Measurements from ENCODE around the gene FFAR3.

Gene FFAR3

DNA sequence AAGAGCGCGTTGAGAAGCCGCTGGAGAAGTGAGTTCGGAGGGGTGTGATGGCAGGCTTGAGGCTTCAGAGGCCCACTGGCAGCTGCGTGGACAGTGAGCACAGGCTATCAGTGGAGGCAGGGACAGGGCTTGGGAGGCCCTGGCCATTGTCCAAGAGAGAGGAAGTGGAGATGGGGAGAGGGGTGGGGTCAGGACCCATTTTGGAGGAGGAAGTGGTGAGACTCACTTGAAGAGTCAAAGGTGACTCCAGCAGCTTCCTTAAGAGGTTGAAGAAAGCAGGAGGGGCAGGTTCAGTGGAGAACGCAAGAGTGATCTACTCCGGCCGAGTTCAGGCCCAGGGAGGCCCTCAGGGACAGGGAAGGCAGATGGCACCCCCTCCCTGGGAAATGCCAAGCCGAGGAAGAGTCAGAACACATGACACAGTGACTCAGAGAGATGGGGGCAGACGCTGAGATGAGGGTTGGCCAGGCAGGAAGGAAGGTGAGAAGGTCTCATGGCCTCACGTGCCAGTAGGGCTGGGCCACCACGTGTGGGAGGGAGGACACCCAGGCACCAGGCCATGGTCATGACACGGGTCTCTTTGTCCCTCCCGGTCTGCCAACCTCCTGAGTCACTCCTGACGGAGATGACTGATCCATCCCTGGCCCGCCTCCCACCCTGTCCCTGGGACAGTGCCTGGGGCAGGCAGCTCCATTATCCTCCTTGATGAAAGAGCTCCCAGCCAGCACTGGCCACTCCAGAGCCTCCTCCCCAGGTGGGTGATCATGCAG lies 39.4 kb upstream of the FFAR3 start:
- Histone ChIP-seq H3K4me3 (no peak overlapping the region), H3K27me3 (ENCODE audit: low read depth) (no peaks in the 10 kb centered on the region), H3K9me3 (no peaks in the 10 kb centered on the region; the same call in 1 of the 2 replicates), H3K4me1 (no peaks in the 10 kb centered on the region), H3K36me3 (replicated peaks) (no peaks in the 10 kb centered on the region)
- in situ Hi-C loops (cut with MboI; ENCODE audit: low sequenced_read_pairs) = no loop called here
- DNase-seq (ENCODE audit: low spot score in 2 of 2) = no peak

DNA sequence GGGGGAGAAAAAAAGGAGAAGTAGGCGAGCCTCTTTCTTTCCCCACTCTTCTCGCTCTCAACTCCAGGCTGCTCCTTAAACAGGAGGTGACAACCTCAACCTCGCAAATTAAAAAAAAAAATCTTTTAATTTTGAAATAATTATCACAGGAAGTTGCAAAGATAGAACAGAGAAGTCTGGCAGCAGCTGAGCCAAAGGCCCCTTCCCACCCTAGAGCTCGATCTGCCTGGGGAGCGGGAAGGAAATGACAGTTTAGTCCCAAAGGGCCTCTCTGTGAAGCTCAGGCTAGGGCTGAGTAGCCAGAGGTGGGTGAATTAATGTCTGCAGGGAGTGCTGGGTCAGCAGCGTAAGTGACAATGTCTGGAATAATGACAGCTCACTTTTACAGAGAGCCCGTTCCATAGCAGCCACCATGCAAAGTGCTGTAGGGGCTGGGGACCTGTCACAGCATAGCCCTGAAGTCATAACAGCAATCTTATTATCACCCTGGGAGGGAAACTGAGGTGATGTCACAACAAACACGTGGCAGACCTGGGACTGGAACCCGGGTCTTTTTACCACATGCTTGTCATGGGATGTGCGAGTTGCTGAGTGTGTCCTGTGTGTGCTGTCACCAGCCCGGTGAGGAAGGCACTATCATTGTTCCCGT lies 38.1 kb upstream of the FFAR3 start:
- Histone ChIP-seq H3K4me1 (no peaks in the 10 kb centered on the region), H3K36me3 (replicated peaks) (no peaks in the 10 kb centered on the region), H3K4me3 (no peak overlapping the region), H3K27me3 (ENCODE audit: low read depth) (no peaks in the 10 kb centered on the region), H3K9me3 (no peaks in the 10 kb centered on the region; the same call in 1 of the 2 replicates)
- in situ Hi-C loops (cut with MboI; ENCODE audit: low sequenced_read_pairs) = no loop called here
- DNase-seq (ENCODE audit: low spot score in 2 of 2) = no peak

DNA sequence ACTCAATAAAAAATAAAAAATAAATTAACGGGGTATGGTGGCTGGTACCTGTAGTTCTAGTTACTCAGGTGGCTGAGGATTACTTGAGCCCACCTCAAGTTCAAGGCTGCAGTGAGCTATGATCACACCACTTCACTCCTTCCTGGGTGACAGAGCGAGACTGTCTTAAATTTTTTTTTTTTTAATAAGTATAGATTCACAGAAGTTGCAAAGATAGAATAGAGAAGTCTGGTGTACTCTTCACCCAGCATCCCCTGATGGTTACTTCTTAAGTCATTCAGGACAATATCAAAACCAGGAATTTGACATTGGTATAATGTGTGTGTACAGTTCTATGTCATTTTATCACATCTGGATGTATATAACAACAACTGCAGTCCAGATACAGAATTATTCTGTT lies 37.0 kb upstream of the FFAR3 start:
- H3K4me1 ChIP-seq = no peaks in the 10 kb centered on the region
- no peaks in the 10 kb centered on the region for H3K36me3 ChIP-seq (replicated peaks)
- no peaks in the 10 kb centered on the region; the same call in 1 of the 2 replicates for H3K27me3 ChIP-seq (ENCODE audit: low read depth)
- in situ Hi-C loops (cut with MboI; ENCODE audit: low sequenced_read_pairs) = no loop called here
- H3K4me3 ChIP-seq = no peak overlapping the region
- no peak for DNase-seq (ENCODE audit: low spot score in 2 of 2)
- no peaks in the 10 kb centered on the region; the same call in 1 of the 2 replicates for H3K9me3 ChIP-seq

DNA sequence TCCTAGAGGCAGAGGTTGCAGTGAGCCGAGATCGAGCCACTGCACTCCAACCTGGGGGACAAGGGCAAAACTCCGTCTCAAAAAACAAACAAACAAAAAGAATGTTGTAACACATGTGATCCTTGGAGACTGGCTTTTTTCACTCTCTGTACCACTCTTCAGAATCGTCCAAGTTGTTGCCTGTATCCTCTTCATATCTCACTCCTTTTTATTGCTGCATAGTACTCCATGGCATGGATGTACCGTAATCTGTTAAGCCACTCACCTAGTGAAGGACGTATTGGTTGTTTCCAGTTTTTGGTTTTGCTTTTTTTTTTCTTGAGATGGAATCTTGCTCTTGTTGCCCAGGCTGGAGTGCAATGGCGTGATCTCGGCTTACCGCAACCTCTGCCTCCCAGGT lies 36.2 kb upstream of the FFAR3 start:
- in situ Hi-C loops (cut with MboI; ENCODE audit: low sequenced_read_pairs) = no loop called here
- Histone ChIP-seq H3K4me3 (no peak overlapping the region), H3K4me1 (no peaks in the 10 kb centered on the region), H3K27me3 (ENCODE audit: low read depth) (no peaks in the 10 kb centered on the region; the same call in 1 of the 2 replicates), H3K9me3 (no peaks in the 10 kb centered on the region; the same call in 1 of the 2 replicates), H3K36me3 (replicated peaks) (no peaks in the 10 kb centered on the region)
- no peak for DNase-seq (ENCODE audit: low spot score in 2 of 2)

DNA sequence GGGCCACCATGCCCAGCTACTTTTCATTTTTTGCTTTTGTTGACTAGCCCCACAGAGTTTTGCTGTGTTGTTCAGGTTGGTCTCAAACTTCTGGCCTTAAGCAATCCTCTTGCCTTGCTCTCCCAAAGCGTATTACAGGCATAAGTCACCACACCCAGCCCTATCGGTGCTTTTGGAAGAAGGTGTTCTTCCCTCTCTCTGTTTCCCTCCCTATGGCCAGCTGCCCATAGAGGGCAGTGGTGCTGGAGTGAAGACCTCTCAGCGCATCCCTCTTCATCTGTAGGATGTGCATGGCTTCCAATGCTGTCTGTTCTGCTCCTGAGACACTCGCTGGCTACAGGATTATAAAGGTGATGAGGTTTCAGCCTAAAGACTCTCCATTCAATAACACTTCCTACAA lies 30.6 kb upstream of the FFAR3 start:
- H3K36me3 ChIP-seq (replicated peaks) = no peaks in the 10 kb centered on the region
- DNase-seq (ENCODE audit: low spot score in 2 of 2) = no peak
- no peak overlapping the region for H3K4me3 ChIP-seq
- H3K4me1 ChIP-seq = no peaks in the 10 kb centered on the region
- H3K9me3 ChIP-seq = no peaks in the 10 kb centered on the region
- in situ Hi-C loops (cut with MboI; ENCODE audit: low sequenced_read_pairs) = no loop called here
- H3K27me3 ChIP-seq (ENCODE audit: low read depth) = no peaks in the 10 kb centered on the region; the same call in 1 of the 2 replicates

DNA sequence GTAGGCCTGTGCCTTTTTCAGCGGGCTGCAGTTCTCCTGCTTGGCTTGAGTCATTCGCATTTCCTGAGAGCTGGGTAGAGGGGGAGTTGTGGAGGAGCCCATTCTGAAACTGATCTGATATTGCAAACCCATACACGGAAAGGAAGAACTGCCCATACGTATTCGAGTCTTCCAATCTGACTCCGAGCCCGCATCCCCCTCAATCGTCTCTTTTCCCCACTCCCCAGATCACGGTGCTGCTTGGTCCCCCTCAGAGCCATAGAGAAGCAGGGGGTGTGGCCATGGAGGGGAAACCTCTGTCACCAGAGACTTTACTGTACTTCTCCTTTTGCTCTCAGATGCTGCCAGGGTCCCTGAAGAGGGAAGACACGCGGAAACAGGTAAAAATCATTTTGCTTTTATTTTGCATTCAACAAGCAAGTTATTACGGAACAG lies 29.4 kb upstream of the FFAR3 start, which contains the start of gene CD22:
Gene CD22, plus strand, starts transcription at position 337 of the 435 bp plus-strand sequence. CDS start 2,854 bp downstream, outside the sequence.
- DNase-seq (ENCODE audit: low spot score in 2 of 2) = no peak
- Histone ChIP-seq H3K4me3 (no peak within 1 kb of the TSS), H3K36me3 (replicated peaks) (no peaks in the 10 kb centered on the region), H3K9me3 (no peaks in the 10 kb centered on the region), H3K27me3 (ENCODE audit: low read depth) (no peaks in the 10 kb centered on the region; the same call in 1 of the 2 replicates), H3K4me1 (no peaks in the 10 kb centered on the region)
- in situ Hi-C loops (cut with MboI; ENCODE audit: low sequenced_read_pairs) = no loop called here

DNA sequence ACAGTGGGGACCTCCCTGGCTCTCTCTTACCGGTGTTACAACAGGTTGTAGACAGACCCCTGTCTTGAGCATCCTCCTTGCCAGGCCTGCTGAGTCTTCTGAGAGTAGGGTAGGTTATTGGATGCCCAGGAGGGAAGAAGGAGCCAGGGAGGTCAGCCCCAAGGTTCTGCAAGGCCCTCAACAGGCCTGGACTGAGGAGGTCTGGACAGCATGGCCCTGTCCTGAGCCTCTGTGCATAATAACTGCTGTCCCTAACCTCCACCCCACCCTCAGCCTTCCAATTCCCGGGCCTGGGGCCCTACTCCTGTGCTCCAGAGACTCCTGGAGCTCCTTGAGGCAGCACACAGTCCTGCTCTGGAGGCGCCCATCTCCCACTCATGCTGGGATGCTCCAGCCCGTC lies 28.9 kb upstream of the FFAR3 start:
- H3K4me1 ChIP-seq = no peaks in the 10 kb centered on the region
- no peak overlapping the region for H3K4me3 ChIP-seq
- no peaks in the 10 kb centered on the region for H3K9me3 ChIP-seq
- DNase-seq (ENCODE audit: low spot score in 2 of 2) = no peak
- H3K27me3 ChIP-seq (ENCODE audit: low read depth) = no peaks in the 10 kb centered on the region; the same call in 1 of the 2 replicates
- in situ Hi-C loops (cut with MboI; ENCODE audit: low sequenced_read_pairs) = no loop called here
- no peaks in the 10 kb centered on the region for H3K36me3 ChIP-seq (replicated peaks)

DNA sequence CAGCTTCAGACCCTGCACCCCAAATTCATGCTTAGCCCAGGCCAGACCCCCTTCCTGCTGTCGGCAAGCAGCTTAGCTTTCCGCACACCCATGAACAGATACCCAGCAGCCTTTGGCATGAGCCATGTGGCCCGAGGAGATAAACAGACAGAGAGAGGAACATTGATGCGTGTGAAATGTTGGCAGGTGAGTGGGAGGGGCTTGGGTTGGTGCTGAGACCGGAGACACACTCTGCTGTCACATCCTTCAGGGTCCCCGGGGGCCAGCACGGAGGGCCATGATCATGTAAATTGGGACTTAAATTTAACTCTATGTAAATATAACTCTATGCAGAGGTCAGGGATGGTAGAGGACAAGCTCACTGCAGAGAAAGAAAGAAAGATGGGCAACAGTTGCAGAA lies 27.8 kb upstream of the FFAR3 start:
- Histone ChIP-seq H3K27me3 (ENCODE audit: low read depth) (no peaks in the 10 kb centered on the region; the same call in 1 of the 2 replicates), H3K4me1 (no peaks in the 10 kb centered on the region), H3K9me3 (no peaks in the 10 kb centered on the region), H3K36me3 (replicated peaks) (no peaks in the 10 kb centered on the region), H3K4me3 (no peak overlapping the region)
- in situ Hi-C loops (cut with MboI; ENCODE audit: low sequenced_read_pairs) = no loop called here
- no peak for DNase-seq (ENCODE audit: low spot score in 2 of 2)

DNA sequence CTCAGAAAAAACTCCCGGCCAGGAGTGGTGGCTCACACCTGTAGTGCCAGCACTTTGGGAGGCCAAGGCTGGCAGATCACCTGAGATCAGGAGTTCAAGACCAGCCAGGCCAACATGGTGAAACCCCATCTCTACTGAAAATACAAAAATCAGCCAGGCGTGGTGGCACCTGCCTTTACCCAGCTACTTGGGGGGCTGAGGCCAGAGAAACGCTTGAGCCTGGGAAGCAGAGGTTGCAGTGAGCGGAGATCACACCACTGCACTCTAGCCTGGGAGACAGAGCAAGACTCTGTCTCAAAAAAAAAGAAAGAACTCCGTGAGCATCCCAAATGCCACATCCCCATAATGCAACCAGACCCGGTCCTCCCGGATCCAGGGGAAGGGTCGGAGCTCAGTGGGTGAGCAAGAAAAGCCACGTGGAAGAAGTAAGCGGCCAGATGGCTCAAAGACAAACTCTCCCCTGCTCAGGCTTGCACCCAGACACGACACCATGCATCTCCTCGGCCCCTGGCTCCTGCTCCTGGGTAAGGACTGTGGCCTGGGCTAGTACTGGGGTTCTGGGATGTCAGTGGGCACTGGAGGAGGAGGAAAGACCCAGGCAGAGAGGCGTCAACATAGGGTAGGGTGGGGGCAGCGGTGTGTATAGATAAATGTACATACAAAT lies 26.6 kb upstream of the FFAR3 start:
- Histone ChIP-seq H3K9me3 (no peaks in the 10 kb centered on the region), H3K4me3 (no peak overlapping the region), H3K36me3 (replicated peaks) (no peaks in the 10 kb centered on the region), H3K4me1 (no peaks in the 10 kb centered on the region), H3K27me3 (ENCODE audit: low read depth) (no peaks in the 10 kb centered on the region; the same call in 1 of the 2 replicates)
- in situ Hi-C loops (cut with MboI; ENCODE audit: low sequenced_read_pairs) = no loop called here
- DNase-seq (ENCODE audit: low spot score in 2 of 2) = no peak

DNA sequence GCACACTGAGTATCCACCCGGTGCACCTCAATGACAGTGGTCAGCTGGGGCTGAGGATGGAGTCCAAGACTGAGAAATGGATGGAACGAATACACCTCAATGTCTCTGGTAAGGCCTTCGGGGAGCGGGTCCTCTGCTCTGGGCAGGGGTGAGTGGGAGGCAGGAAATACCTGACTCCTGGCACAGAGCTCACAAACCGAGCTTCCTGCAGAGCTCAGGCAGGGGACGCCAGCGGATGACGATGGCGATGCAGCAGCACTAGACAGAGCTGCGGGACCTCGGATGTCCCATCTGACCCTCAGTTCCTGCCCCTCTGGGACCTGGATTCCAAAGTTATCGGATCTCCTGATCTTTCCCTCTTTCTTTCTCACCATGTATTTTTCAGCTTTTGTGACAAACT lies 25.4 kb upstream of the FFAR3 start:
- Histone ChIP-seq H3K36me3 (replicated peaks) (no peaks in the 10 kb centered on the region), H3K4me1 (no peaks in the 10 kb centered on the region)
- in situ Hi-C loops (cut with MboI; ENCODE audit: low sequenced_read_pairs) = no loop called here

DNA sequence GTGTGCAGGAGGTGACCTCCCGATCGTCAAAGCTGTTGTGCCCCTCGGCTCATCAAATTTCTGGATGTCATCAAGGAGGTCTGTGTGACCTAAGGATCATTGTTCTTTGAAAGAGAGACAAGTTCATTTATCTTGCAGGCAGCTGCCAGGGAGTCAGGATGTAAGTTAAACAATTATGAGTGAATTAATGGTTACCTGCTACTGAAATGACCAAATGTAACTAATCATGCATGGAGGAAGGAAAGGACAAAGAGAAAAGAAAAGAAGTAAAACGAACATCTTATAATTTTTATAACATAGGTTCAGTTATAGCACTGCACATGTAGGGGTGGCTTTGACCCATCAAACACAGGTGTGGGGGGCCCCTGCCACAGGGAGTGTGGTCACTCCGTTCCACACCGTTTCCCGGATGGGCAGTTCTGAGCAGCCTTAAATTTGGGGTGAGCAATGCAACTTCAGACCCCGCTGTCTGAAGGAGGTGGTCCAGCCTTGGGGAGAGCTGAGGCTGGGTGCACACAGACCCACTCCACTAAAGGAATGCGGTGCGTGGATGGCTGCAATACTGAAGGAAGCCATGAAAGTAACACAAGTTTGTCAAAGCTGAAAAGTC lies 24.0 kb upstream of the FFAR3 start:
- Histone ChIP-seq H3K4me1 (no peaks in the 10 kb centered on the region), H3K27me3 (ENCODE audit: low read depth) (no peaks in the 10 kb centered on the region; the same call in none of the 2 replicates), H3K36me3 (replicated peaks) (no peaks in the 10 kb centered on the region), H3K9me3 (no peaks in the 10 kb centered on the region), H3K4me3 (no peak overlapping the region)
- DNase-seq (ENCODE audit: low spot score in 2 of 2) = no peak
- in situ Hi-C loops (cut with MboI; ENCODE audit: low sequenced_read_pairs) = no loop called here

More for the DNA sequence above, 25.4 kb upstream of the FFAR3 start:
- DNase-seq (ENCODE audit: low spot score in 2 of 2) = no peak
- no peaks in the 10 kb centered on the region for H3K9me3 ChIP-seq
- H3K27me3 ChIP-seq (ENCODE audit: low read depth) = no peaks in the 10 kb centered on the region; the same call in none of the 2 replicates
- H3K4me3 ChIP-seq = no peak overlapping the region

DNA sequence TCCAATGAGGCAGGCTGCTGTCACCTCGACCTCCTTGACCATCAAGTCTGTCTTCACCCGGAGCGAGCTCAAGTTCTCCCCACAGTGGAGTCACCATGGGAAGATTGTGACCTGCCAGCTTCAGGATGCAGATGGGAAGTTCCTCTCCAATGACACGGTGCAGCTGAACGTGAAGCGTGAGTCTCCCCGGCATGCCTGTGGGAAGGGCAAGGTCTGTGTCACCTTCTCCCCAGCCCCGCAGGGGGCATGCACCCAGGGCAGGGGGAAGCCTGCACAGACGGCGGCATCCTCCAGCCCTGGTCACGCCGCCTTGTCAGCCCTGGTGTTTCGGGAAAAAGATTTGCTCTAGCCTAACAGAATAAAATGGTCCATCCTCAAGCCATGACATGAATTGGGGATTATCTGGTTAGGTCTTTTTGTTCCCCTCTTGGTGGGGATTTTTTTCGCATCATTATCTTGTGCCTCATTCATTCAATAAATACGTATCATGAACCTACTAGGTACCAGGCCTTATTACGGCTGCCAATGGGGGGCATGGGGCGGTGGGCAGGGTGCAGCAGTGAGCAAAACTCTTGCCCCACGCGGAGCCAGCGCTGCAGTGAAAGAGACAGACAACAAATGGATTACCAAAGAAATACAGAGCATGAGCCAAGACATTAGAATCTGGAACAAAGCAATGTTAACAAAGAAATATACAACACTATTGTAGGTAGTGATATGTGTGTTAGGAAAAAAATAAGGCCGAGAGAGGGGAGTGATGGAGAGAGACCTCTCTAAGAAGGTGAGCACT lies 21.9 kb upstream of the FFAR3 start:
- Histone ChIP-seq H3K4me1 (no peaks in the 10 kb centered on the region), H3K9me3 (no peaks in the 10 kb centered on the region), H3K27me3 (ENCODE audit: low read depth) (no peaks in the 10 kb centered on the region; the same call in none of the 2 replicates), H3K4me3 (no peak overlapping the region), H3K36me3 (replicated peaks) (no peaks in the 10 kb centered on the region)
- in situ Hi-C loops (cut with MboI; ENCODE audit: low sequenced_read_pairs) = no loop called here
- no peak for DNase-seq (ENCODE audit: low spot score in 2 of 2)

Data from HAP-1 (cell line).